ENCODE measurements around the gene CRTC2. TPM values are rescaled to one million over a fixed set of nuclear protein-coding genes. Genes with fewer than 3 reads are reported as not detected.

CRTC2 gene
- total and polyA plus RNA-seq, 9 of the 15 experiments (the other 6 are each of a cell fraction or from before 2014, with no cell fraction given), result 2.7 to 26.4 (median 10.2) TPM

- TF ChIP-seq TCF7L2 (IDR thresholded peaks at IDR 0.05; ENCODE audit: low read depth, low read length) (no peak), CREB1 (IDR thresholded peaks at IDR 0.05) (peak; percentile 80), CREB1 (CRISPR knock-in tag; IDR thresholded peaks at IDR 0.05) (peak; percentile 64; the same call in 1 of the 2 replicates), ZNF217 (CRISPR knock-in tag; IDR thresholded peaks at IDR 0.05) (no peak), ZNF444 (CRISPR knock-in tag; IDR thresholded peaks at IDR 0.05) (no peak), TEAD4 (IDR thresholded peaks at IDR 0.05; ENCODE audit: low read length) (no peak), TEAD4 (CRISPR knock-in tag; IDR thresholded peaks at IDR 0.05; ENCODE audit: borderline replicate concordance) (0 out of 2 replicates have a peak, but pooled peaks have one; percentile 74), EWSR1 (IDR thresholded peaks at IDR 0.05; ENCODE audit: borderline replicate concordance, low read depth, partially characterized antibody) (no peak), ZNF324 (CRISPR knock-in tag; IDR thresholded peaks at IDR 0.05) (no peak), MECOM (CRISPR knock-in tag; IDR thresholded peaks at IDR 0.05) (no peak), HDAC8 (tag; IDR thresholded peaks at IDR 0.05) (no peak), U2AF2 (optimal IDR thresholded peaks at IDR 0.05; ENCODE audit: low read depth, low read length) (no peak), E2F8 (IDR thresholded peaks at IDR 0.05; ENCODE audit: low read depth, partially characterized antibody) (no peak), SNIP1 (IDR thresholded peaks at IDR 0.05; ENCODE audit: low read depth) (no peak), RFX5 (IDR thresholded peaks at IDR 0.05; ENCODE audit: low read depth, low read length) (no peak), IFI16 (CRISPR knock-in tag; IDR thresholded peaks at IDR 0.05) (no peak), ZNF830 (CRISPR knock-in tag; IDR thresholded peaks at IDR 0.05) (0 out of 2 replicates have a peak, but pooled peaks have one; percentile 24), FOXP1 (CRISPR knock-in tag; IDR thresholded peaks at IDR 0.05) (peak; percentile 65; the same call in 1 of the 2 replicates), TAF15 (IDR thresholded peaks at IDR 0.05; ENCODE audit: low read depth, low read length) (no peak), RBM17 (IDR thresholded peaks at IDR 0.05; ENCODE audit: borderline replicate concordance, low read depth, low read length) (no peak), RBM14 (IDR thresholded peaks at IDR 0.05; ENCODE audit: borderline replicate concordance, insufficient read depth, low read depth, low read length) (no peak), ZNF512 (tag; IDR thresholded peaks at IDR 0.05) (no peak), NUFIP1 (IDR thresholded peaks at IDR 0.05; ENCODE audit: partially characterized antibody) (no peak), KLF10 (CRISPR knock-in tag; IDR thresholded peaks at IDR 0.05) (no peak)
- TF ChIP-seq, protein P1, sequence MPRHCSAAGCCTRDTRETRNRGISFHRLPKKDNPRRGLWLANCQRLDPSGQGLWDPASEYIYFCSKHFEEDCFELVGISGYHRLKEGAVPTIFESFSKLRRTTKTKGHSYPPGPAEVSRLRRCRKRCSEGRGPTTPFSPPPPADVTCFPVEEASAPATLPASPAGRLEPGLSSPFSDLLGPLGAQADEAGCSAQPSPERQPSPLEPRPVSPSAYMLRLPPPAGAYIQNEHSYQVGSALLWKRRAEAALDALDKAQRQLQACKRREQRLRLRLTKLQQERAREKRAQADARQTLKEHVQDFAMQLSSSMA (CRISPR knock-in tag; IDR thresholded peaks at IDR 0.05), result no peak
Observed at GRCh38 chr1:153977250-153978240, 19.1 kb upstream of the CRTC2 start, which contains the start of gene JTB (continued).

Data from K562 (cell line).